Measurements from ENCODE around the gene ST7.

GRCh38 chr7:117114272-117114671 lies 161.0 kb downstream of the ST7 start:
- no peak for TF ChIP-seq EZH2 (IDR thresholded peaks at IDR 0.05; ENCODE audit: borderline replicate concordance)
- TF ChIP-seq, protein P1, sequence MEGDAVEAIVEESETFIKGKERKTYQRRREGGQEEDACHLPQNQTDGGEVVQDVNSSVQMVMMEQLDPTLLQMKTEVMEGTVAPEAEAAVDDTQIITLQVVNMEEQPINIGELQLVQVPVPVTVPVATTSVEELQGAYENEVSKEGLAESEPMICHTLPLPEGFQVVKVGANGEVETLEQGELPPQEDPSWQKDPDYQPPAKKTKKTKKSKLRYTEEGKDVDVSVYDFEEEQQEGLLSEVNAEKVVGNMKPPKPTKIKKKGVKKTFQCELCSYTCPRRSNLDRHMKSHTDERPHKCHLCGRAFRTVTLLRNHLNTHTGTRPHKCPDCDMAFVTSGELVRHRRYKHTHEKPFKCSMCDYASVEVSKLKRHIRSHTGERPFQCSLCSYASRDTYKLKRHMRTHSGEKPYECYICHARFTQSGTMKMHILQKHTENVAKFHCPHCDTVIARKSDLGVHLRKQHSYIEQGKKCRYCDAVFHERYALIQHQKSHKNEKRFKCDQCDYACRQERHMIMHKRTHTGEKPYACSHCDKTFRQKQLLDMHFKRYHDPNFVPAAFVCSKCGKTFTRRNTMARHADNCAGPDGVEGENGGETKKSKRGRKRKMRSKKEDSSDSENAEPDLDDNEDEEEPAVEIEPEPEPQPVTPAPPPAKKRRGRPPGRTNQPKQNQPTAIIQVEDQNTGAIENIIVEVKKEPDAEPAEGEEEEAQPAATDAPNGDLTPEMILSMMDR (IDR thresholded peaks at IDR 0.05; ENCODE audit: poor library complexity), result no peak

All from hepatocyte (in vitro differentiated cells).